PFSK-1 (cell line): ENCODE measurements around the gene MYCN.

Experiments used
- FOXP2 ChIP-seq: optimal IDR thresholded peaks from 2 replicates; pipeline ENCODE3; 2011; ENCODE audit warnings: borderline replicate concordance, control low read depth, inconsistent platforms; ENCODE audit not compliant: insufficient read depth; ENCODE audit errors: extremely low read length, extremely low read depth
- POLR2AphosphoS5 ChIP-seq: IDR thresholded peaks from 2 replicates; pipeline ENCODE4 v1.6.1; 2012; ENCODE audit warnings: low read depth, mild to moderate bottlenecking, control low read depth, low read length, moderate library complexity
- REST ChIP-seq, 2 experiments: IDR thresholded peaks; 2 replicates each; pipeline versions ENCODE4 v1.6.1 to v1.8.0; 2011 to 2012; ENCODE audit warnings: low read depth in 2 of 2, low read length in 2 of 2, control low read depth in 1 of 2, inconsistent platforms in 1 of 2, mild to moderate bottlenecking in 1 of 2, moderate library complexity in 1 of 2; ENCODE audit not compliant: insufficient read depth in 1 of 2
- SIN3A ChIP-seq: IDR thresholded peaks from 2 replicates; pipeline ENCODE4 v1.6.1; 2012; ENCODE audit warnings: mild to moderate bottlenecking, low read length, moderate library complexity, borderline replicate concordance; ENCODE audit not compliant: insufficient read depth
- TAF1 ChIP-seq: IDR thresholded peaks from 2 replicates; pipeline ENCODE4 v1.6.1; 2012; ENCODE audit warnings: low read length, control low read depth, borderline replicate concordance; ENCODE audit not compliant: insufficient read depth

- no peak for TF ChIP-seq POLR2AphosphoS5
- TF ChIP-seq REST (IDR thresholded peaks at IDR 0.05; ENCODE audit: insufficient read depth in 1 of 2, low read depth in 2 of 2, low read length in 2 of 2): no peak
- no peak for TF ChIP-seq TAF1
- TF ChIP-seq SIN3A: no peak
- no peak for TF ChIP-seq FOXP2
Observed at GRCh38 chr2:15954761-15955160, 14.4 kb downstream of the MYCN start.
